ENCODE measurements around the gene SGIP1.
A peak's percentile ranks its signal among the peaks of the same experiment; 100 is the strongest.

SGIP1 gene

GRCh38 chr1:66747501-66747900 is 213.5 kb downstream of the SGIP1 start:
- TF ChIP-seq CTCF (IDR thresholded peaks at IDR 0.05; ENCODE audit: extremely low read depth, missing control alignments): no peak
- DNase-seq (ENCODE audit: low spot score): no peak

- DNase-seq (ENCODE audit: low spot score): no peak
- no peak for TF ChIP-seq CTCF (IDR thresholded peaks at IDR 0.05; ENCODE audit: extremely low read depth, missing control alignments)
These were observed 216.6 kb downstream of the SGIP1 start for GRCh38 chr1:66750577-66750976.

GRCh38 chr1:66751160-66751559 is 217.2 kb downstream of the SGIP1 start:
- TF ChIP-seq CTCF (IDR thresholded peaks at IDR 0.05; ENCODE audit: extremely low read depth, missing control alignments): no peak

GRCh38 chr1:66752000-66752592 is 218.1 kb downstream of the SGIP1 start, which contains the start of gene DYNLT5:
Gene DYNLT5 (plus strand): TSS chr1:66752459. CDS start chr1:66754659, 2,200 bp downstream.
- DNase-seq (ENCODE audit: low spot score): peak; percentile 38
- no peak for TF ChIP-seq CTCF (IDR thresholded peaks at IDR 0.05; ENCODE audit: extremely low read depth, missing control alignments)

More at GRCh38 chr1:66751160-66751559, 217.2 kb downstream of the SGIP1 start:
- DNase-seq (ENCODE audit: low spot score): no peak

GRCh38 chr1:66752671-66753371 is 218.9 kb downstream of the SGIP1 start:
- no peak for TF ChIP-seq CTCF (IDR thresholded peaks at IDR 0.05; ENCODE audit: extremely low read depth, missing control alignments)
- DNase-seq (ENCODE audit: low spot score): no peak

GRCh38 chr1:66757722-66758240 is 223.8 kb downstream of the SGIP1 start:
- DNase-seq (ENCODE audit: low spot score): no peak

More at GRCh38 chr1:66757722-66758240, 223.8 kb downstream of the SGIP1 start:
- TF ChIP-seq CTCF (IDR thresholded peaks at IDR 0.05; ENCODE audit: extremely low read depth, missing control alignments): no peak

All from GM20000 (cell line).